Measurements from ENCODE around the gene SEC14L2. TPM values are rescaled to one million over a fixed set of nuclear protein-coding genes. Genes with fewer than 3 reads are reported as not detected.

Gene SEC14L2
- total and polyA plus RNA-seq, 10 of the 15 experiments (the other 5 are each of a cell fraction or from before 2014, with no cell fraction given), result 0.08 to 4.0 (median 0.48) TPM

DNA sequence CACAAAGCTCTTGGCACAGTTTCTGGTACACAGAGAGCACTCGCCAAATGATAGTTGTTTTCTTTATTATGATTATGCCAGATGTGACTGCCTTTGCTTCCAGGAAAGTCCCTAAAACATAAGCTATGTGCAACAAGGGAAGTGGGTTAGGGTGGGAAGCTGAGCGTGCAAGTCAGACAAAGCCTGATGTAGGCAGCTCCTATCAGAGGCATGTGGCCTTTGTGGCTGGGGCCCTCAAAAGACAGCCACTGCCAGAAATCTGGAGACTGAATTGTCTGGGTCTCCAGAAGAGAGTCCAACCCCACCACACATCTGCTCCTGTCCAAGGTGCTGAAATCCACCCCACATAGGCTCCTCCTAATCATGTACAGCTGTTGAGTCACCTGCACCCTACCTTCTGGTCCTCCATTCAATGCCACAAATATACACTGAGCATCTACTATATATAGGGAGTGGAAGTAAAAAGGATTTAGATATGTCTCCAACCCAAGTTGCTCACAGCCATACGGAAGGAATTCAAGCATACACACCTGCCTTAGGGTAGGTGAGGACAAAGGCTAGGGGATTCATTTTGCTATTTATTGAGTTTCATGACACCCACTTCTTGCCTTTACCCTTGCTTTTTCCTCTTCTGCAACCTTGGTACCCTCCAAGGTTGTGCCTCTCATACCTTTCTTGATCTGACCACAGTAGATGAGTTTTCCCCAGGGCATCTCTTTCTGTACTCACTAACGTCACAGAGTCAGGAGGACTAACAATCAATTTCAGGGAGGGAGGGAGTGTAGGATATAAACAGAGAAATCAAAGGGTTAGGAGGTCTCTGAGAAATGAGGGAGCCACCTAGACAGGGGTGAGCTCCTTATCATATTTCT is 62.6 kb downstream of the SEC14L2 start (continued):
- TF ChIP-seq, protein P1, sequence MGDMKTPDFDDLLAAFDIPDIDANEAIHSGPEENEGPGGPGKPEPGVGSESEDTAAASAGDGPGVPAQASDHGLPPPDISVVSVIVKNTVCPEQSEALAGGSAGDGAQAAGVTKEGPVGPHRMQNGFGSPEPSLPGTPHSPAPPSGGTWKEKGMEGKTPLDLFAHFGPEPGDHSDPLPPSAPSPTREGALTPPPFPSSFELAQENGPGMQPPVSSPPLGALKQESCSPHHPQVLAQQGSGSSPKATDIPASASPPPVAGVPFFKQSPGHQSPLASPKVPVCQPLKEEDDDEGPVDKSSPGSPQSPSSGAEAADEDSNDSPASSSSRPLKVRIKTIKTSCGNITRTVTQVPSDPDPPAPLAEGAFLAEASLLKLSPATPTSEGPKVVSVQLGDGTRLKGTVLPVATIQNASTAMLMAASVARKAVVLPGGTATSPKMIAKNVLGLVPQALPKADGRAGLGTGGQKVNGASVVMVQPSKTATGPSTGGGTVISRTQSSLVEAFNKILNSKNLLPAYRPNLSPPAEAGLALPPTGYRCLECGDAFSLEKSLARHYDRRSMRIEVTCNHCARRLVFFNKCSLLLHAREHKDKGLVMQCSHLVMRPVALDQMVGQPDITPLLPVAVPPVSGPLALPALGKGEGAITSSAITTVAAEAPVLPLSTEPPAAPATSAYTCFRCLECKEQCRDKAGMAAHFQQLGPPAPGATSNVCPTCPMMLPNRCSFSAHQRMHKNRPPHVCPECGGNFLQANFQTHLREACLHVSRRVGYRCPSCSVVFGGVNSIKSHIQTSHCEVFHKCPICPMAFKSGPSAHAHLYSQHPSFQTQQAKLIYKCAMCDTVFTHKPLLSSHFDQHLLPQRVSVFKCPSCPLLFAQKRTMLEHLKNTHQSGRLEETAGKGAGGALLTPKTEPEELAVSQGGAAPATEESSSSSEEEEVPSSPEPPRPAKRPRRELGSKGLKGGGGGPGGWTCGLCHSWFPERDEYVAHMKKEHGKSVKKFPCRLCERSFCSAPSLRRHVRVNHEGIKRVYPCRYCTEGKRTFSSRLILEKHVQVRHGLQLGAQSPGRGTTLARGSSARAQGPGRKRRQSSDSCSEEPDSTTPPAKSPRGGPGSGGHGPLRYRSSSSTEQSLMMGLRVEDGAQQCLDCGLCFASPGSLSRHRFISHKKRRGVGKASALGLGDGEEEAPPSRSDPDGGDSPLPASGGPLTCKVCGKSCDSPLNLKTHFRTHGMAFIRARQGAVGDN (IDR thresholded peaks at IDR 0.05), result no peak
- no peak for TF ChIP-seq MYB (IDR thresholded peaks at IDR 0.05; ENCODE audit: borderline replicate concordance, low read depth, low read length)
- no peak for TF ChIP-seq ZSCAN29 (IDR thresholded peaks at IDR 0.05)
- no peak for TF ChIP-seq LARP7 (IDR thresholded peaks at IDR 0.05)
- TF ChIP-seq POLR2AphosphoS5 (IDR thresholded peaks at IDR 0.05; ENCODE audit: low read length), result no peak
- TF ChIP-seq, protein P2, sequence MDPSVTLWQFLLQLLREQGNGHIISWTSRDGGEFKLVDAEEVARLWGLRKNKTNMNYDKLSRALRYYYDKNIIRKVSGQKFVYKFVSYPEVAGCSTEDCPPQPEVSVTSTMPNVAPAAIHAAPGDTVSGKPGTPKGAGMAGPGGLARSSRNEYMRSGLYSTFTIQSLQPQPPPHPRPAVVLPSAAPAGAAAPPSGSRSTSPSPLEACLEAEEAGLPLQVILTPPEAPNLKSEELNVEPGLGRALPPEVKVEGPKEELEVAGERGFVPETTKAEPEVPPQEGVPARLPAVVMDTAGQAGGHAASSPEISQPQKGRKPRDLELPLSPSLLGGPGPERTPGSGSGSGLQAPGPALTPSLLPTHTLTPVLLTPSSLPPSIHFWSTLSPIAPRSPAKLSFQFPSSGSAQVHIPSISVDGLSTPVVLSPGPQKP (IDR thresholded peaks at IDR 0.05; ENCODE audit: low read depth, low read length), result no peak
- no peak for TF ChIP-seq TARDBP (IDR thresholded peaks at IDR 0.05; ENCODE audit: borderline replicate concordance)
- no peak for TF ChIP-seq BCL11A (IDR thresholded peaks at IDR 0.05; ENCODE audit: low read depth, low read length)
- no peak for TF ChIP-seq IKZF1 (conservative IDR thresholded peaks at IDR 0.05)
- TF ChIP-seq, protein P3, sequence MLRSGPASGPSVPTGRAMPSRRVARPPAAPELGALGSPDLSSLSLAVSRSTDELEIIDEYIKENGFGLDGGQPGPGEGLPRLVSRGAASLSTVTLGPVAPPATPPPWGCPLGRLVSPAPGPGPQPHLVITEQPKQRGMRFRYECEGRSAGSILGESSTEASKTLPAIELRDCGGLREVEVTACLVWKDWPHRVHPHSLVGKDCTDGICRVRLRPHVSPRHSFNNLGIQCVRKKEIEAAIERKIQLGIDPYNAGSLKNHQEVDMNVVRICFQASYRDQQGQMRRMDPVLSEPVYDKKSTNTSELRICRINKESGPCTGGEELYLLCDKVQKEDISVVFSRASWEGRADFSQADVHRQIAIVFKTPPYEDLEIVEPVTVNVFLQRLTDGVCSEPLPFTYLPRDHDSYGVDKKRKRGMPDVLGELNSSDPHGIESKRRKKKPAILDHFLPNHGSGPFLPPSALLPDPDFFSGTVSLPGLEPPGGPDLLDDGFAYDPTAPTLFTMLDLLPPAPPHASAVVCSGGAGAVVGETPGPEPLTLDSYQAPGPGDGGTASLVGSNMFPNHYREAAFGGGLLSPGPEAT (IDR thresholded peaks at IDR 0.05; ENCODE audit: low read depth), result no peak
- peak; percentile 38; the same call in 1 of the 2 replicates for TF ChIP-seq SPI1 (IDR thresholded peaks at IDR 0.05; ENCODE audit: borderline replicate concordance, insufficient read depth, low read depth, low read length)
- TF ChIP-seq RCOR1 (conservative IDR thresholded peaks at IDR 0.05; ENCODE audit: low read depth, low read length), result no peak

Data from GM12878 (cell line).